ENCODE data around the gene ADAMTS10. TPM values are rescaled to one million over a fixed set of nuclear protein-coding genes. Genes with fewer than 3 reads are reported as not detected.

Gene ADAMTS10
- total and polyA plus RNA-seq, 2 of the 13 experiments (the other 11 are each of a cell fraction or from before 2014, with no cell fraction given), result 0.49 to 1.7 TPM

DNA sequence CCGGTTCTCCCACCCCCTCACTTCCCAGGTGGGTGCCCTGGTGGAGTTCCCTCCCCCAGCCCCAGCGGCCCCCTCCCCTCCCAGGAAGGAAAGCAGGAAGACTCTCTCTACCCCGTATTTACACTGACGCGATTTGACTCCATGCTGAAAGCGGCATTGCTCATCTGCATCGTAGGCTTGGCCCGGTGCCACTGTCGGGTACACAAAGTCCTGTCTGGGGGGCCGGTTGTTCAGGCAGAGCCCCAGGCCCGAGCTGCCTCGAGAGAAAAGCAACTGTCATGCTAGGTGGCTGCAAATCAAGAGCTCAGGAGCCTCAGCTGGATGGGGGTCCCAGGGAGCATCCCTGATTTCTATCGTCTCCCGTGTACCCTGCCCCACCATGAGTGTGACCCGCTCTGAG lies 14.9 kb downstream of the ADAMTS10 start:
- H3K36me3 ChIP-seq (replicated peaks in 1 of 2; ENCODE audit: control insufficient read depth in 1 of 2, insufficient read depth in 2 of 2, low read length in 2 of 2), result no peaks in the 10 kb centered on the region
- no peaks in the 10 kb centered on the region for H3K79me2 ChIP-seq (ENCODE audit: insufficient read depth, low read length)
- ATAC-seq (no peak), DNase-seq (ENCODE audit: low spot score) (no peak), FAIRE-seq (no peak)
- H3K27ac ChIP-seq (ENCODE audit: extremely low read length, insufficient read depth, low read length), result no peak overlapping the region
- H3K27me3 ChIP-seq (ENCODE audit: control insufficient read depth in 1 of 2, insufficient read depth in 2 of 2, low read length in 2 of 2), result peaks cover 1 to 3% of the 10 kb centered on the region in 2 experiments; a peak in 1 of 5 replicates
- H3K4me1 ChIP-seq (ENCODE audit: insufficient read depth, low read length), result no peaks in the 10 kb centered on the region
- no peak overlapping the region for H3K4me2 ChIP-seq (ENCODE audit: low read depth, low read length)
- peaks cover 12% of the 10 kb centered on the region for H3K9me3 ChIP-seq (ENCODE audit: low read length)
- no peak overlapping the region for H3K4me3 ChIP-seq (replicated peaks in 1 of 3; ENCODE audit: insufficient read depth in 1 of 3, low read depth in 2 of 3, low read length in 3 of 3)
- ChIA-PET CTCF (ENCODE audit: low intra/inter-chr PET ratio, low total read pairs) (no interaction called here), POLR2A (no interaction called here)
- no peaks in the 10 kb centered on the region for H4K20me1 ChIP-seq (ENCODE audit: insufficient read depth, low read length)
- in situ Hi-C loops (cut with HindIII; ENCODE audit: extremely low pct_ligation_motif_present, low pct_unique_long_range_greater_than_20kb), result no loop called here
- 51% methylated on average over 12 of the region's 15 CpGs for WGBS (ENCODE audit: low lambda C conversion rate)
- no TSS peak for BruUV-seq (replicated peaks)
- intact Hi-C loops (cut with micrococcal nuclease; ENCODE audit: unreplicated experiment), result no loop called here
- H3K9ac ChIP-seq (ENCODE audit: insufficient read depth, low read depth, low read length), result no peak overlapping the region
- TF ChIP-seq ZSCAN9 (CRISPR knock-in tag; IDR thresholded peaks at IDR 0.05; ENCODE audit: borderline replicate concordance) (no peak), ZNF30 (CRISPR knock-in tag; IDR thresholded peaks at IDR 0.05) (no peak), ZNF124 (CRISPR knock-in tag; IDR thresholded peaks at IDR 0.05) (no peak), ZSCAN25 (CRISPR knock-in tag; IDR thresholded peaks at IDR 0.05) (no peak), ZNF143 (CRISPR knock-in tag; IDR thresholded peaks at IDR 0.05) (no peak), YY1 (IDR thresholded peaks at IDR 0.05; ENCODE audit: insufficient read depth, insufficient replicate concordance, low read depth, low read length) (no peak), ZNF563 (CRISPR knock-in tag; IDR thresholded peaks at IDR 0.05) (no peak), RCOR2 (CRISPR knock-in tag; IDR thresholded peaks at IDR 0.05) (no peak), SOX5 (CRISPR knock-in tag; IDR thresholded peaks at IDR 0.05; ENCODE audit: borderline replicate concordance) (no peak), ZNF230 (CRISPR knock-in tag; IDR thresholded peaks at IDR 0.05) (no peak), MBNL3 (CRISPR knock-in tag; conservative IDR thresholded peaks at IDR 0.05) (no peak), HDAC1 (CRISPR knock-in tag; IDR thresholded peaks at IDR 0.05) (no peak), TEAD3 (CRISPR knock-in tag; optimal IDR thresholded peaks at IDR 0.05; ENCODE audit: borderline replicate concordance) (no peak), TRIM24 (CRISPR knock-in tag; IDR thresholded peaks at IDR 0.05) (no peak)
- TF ChIP-seq, protein P1, sequence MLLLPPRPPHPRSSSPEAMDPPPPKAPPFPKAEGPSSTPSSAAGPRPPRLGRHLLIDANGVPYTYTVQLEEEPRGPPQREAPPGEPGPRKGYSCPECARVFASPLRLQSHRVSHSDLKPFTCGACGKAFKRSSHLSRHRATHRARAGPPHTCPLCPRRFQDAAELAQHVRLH (CRISPR knock-in tag; IDR thresholded peaks at IDR 0.05; ENCODE audit: borderline replicate concordance, low read depth), result no peak
- TF ChIP-seq, protein P2, sequence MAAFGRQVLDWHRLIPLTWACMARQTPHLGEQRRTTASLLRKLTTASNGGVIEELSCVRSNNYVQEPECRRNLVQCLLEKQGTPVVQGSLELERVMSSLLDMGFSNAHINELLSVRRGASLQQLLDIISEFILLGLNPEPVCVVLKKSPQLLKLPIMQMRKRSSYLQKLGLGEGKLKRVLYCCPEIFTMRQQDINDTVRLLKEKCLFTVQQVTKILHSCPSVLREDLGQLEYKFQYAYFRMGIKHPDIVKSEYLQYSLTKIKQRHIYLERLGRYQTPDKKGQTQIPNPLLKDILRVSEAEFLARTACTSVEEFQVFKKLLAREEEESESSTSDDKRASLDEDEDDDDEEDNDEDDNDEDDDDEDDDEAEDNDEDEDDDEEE (CRISPR knock-in tag; IDR thresholded peaks at IDR 0.05), result no peak
- TF ChIP-seq, protein P3, sequence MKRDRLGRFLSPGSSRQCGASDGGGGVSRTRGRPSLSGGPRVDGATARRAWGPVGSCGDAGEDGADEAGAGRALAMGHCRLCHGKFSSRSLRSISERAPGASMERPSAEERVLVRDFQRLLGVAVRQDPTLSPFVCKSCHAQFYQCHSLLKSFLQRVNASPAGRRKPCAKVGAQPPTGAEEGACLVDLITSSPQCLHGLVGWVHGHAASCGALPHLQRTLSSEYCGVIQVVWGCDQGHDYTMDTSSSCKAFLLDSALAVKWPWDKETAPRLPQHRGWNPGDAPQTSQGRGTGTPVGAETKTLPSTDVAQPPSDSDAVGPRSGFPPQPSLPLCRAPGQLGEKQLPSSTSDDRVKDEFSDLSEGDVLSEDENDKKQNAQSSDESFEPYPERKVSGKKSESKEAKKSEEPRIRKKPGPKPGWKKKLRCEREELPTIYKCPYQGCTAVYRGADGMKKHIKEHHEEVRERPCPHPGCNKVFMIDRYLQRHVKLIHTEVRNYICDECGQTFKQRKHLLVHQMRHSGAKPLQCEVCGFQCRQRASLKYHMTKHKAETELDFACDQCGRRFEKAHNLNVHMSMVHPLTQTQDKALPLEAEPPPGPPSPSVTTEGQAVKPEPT (CRISPR knock-in tag; IDR thresholded peaks at IDR 0.05; ENCODE audit: low read depth), result no peak
- TF ChIP-seq, protein P4, sequence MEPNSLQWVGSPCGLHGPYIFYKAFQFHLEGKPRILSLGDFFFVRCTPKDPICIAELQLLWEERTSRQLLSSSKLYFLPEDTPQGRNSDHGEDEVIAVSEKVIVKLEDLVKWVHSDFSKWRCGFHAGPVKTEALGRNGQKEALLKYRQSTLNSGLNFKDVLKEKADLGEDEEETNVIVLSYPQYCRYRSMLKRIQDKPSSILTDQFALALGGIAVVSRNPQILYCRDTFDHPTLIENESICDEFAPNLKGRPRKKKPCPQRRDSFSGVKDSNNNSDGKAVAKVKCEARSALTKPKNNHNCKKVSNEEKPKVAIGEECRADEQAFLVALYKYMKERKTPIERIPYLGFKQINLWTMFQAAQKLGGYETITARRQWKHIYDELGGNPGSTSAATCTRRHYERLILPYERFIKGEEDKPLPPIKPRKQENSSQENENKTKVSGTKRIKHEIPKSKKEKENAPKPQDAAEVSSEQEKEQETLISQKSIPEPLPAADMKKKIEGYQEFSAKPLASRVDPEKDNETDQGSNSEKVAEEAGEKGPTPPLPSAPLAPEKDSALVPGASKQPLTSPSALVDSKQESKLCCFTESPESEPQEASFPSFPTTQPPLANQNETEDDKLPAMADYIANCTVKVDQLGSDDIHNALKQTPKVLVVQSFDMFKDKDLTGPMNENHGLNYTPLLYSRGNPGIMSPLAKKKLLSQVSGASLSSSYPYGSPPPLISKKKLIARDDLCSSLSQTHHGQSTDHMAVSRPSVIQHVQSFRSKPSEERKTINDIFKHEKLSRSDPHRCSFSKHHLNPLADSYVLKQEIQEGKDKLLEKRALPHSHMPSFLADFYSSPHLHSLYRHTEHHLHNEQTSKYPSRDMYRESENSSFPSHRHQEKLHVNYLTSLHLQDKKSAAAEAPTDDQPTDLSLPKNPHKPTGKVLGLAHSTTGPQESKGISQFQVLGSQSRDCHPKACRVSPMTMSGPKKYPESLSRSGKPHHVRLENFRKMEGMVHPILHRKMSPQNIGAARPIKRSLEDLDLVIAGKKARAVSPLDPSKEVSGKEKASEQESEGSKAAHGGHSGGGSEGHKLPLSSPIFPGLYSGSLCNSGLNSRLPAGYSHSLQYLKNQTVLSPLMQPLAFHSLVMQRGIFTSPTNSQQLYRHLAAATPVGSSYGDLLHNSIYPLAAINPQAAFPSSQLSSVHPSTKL (CRISPR knock-in tag; IDR thresholded peaks at IDR 0.05), result no peak
- no peak overlapping the region for H2AFZ ChIP-seq (ENCODE audit: low read length)

Data from HepG2 (cell line).